ENCODE measurements around the gene WDR55.

The WDR55 gene

DNA sequence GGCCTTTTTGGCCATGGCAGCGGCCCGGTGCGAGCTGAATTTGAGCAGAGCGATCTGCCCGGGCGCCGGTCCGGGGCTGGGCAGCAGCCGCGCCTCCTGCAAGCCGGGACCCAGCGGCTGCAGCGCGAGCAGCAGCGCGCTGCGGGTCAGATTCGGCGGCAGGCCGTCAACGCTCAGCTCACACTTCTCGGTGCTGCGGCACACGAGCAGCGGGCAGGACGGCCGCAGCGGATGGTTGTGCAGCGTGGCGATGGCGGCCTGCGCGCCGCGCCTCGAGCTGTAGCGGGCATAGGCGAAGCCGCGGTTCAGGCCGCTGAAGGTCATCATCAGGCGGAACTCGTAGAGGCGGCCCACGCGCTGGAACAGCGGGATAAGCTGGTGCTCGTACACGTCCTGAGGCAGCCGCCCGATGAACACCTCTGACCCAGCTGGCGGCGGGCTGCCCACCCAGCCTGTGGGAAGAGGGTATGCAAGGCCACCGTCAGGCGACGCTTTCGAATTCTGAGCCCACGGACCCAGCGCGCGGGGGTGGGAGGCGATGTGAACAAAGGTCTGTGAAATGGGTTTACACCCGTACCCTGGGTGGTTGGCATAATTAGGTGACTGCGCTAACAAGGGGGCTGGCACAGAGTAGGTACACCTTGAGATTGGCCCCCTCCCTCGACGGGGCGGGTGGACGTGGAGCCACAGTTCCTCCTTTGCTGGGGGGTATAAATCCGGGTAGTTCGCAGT, 7.9 kb downstream of the WDR55 start:
- Histone ChIP-seq H3K36me3 (replicated peaks) (peaks cover 75% of the 10 kb centered on the region), H3K27me3 (ENCODE audit: low read depth) (no peaks in the 10 kb centered on the region), H3K4me3 (no peak overlapping the region), H3K4me1 (peaks cover 8% of the 10 kb centered on the region), H3K9me3 (no peaks in the 10 kb centered on the region)
- DNase-seq (ENCODE audit: low spot score in 2 of 2), result no peak
- in situ Hi-C loops (cut with MboI; ENCODE audit: low sequenced_read_pairs), result no loop called here

DNA sequence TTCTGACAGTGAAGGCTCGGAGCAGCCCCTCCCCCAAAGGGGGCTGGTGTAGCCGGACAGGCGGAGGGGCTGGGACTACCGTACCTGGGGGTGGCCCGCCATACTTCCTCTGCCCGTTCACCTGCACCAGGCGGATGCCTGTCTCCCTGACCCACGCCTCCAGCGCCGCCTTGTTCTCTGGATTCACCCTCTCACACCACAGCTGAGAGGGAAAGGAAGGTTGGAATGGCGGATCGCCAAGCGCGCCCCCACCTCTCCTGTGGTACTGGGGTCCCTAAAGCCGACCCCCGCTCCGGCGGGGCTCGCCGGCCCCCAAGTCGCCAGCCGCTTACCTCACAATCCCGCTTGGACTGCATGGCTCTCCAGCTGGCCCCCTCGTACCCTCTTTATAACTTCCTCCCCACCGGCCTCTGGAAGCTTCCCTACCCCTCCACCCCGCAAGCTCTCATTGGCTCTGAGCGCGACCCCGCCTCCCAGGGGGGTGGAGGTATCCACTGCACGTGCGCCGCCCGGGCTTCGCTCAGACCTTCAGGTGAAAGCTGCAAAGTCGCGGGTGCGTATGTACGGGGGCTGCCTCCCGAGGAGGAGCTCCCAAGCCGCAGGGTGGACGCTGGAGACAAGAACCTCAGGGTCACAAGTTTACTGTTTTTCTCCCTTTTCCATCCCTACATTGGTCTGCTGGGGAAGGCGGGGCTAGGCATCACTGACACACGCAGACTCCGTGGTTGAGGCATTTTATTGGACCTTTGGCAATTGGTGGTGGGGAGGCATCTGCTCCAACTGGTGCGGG, 8.7 kb downstream of the WDR55 start, which contains the start of gene DND1:
DND1 (minus strand) TSS at position 390 of the 790 bp plus-strand sequence; CDS start at position 356, 34 bp downstream.
- Histone ChIP-seq H3K27me3 (ENCODE audit: low read depth) (no peaks in the 10 kb centered on the region), H3K4me1 (peaks cover 8% of the 10 kb centered on the region), H3K9me3 (no peaks in the 10 kb centered on the region), H3K4me3 (no peak within 1 kb of the TSS), H3K36me3 (replicated peaks) (peaks cover 77% of the 10 kb centered on the region)
- no peak for DNase-seq (ENCODE audit: low spot score in 2 of 2)
- in situ Hi-C loops (cut with MboI; ENCODE audit: low sequenced_read_pairs), result no loop called here

DNA sequence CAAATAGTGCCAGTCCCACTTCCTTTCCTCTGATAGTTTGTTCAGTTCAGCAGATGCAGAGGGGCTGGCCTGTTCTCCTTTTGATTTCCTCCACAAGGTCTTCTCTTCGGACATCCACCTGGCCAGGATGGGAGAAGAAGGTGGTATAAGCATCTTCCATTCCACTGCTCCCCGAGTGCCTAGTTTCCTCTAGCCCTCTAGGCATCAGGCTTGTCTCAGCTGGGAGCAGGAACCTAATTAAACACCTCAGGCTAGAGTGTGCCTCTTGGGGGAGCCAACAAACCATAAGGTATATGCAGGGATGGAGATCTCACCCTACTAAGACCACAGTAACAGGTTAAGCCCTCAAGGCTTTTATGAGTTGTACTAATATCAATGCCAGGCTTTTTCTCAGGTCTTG, 9.5 kb downstream of the WDR55 start:
- no peak overlapping the region for H3K4me3 ChIP-seq
- in situ Hi-C loops (cut with MboI; ENCODE audit: low sequenced_read_pairs), result no loop called here
- peaks cover 8% of the 10 kb centered on the region for H3K4me1 ChIP-seq
- no peak for DNase-seq (ENCODE audit: low spot score in 2 of 2)
- peaks cover 76% of the 10 kb centered on the region for H3K36me3 ChIP-seq (replicated peaks)
- H3K27me3 ChIP-seq (ENCODE audit: low read depth), result no peaks in the 10 kb centered on the region
- H3K9me3 ChIP-seq, result no peaks in the 10 kb centered on the region

DNA sequence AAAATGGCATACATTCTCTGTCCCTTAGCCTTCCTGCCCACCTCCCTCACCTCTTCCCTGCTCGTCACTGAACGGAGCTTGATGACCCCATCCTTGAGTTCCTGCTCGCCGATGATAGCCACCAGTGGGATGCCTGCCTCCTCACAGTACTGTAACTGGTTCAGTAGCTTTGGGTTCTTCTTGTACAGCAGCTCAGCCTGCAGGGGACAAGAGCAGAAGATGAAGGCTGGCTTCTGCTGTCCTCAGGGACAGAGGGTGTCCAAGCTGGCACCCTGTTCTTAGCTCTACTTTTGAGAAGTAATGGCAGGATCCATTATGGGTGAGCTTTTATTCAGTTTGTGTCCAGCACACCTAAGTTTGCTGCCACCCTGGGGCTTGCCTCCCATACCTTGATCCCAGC, 9.9 kb downstream of the WDR55 start:
- DNase-seq (ENCODE audit: low spot score in 2 of 2), result no peak
- no peak overlapping the region for H3K4me3 ChIP-seq
- H3K27me3 ChIP-seq (ENCODE audit: low read depth), result no peaks in the 10 kb centered on the region
- H3K9me3 ChIP-seq, result no peaks in the 10 kb centered on the region
- H3K36me3 ChIP-seq (replicated peaks), result peaks cover 72% of the 10 kb centered on the region
- in situ Hi-C loops (cut with MboI; ENCODE audit: low sequenced_read_pairs), result no loop called here
- H3K4me1 ChIP-seq, result peaks cover 8% of the 10 kb centered on the region

DNA sequence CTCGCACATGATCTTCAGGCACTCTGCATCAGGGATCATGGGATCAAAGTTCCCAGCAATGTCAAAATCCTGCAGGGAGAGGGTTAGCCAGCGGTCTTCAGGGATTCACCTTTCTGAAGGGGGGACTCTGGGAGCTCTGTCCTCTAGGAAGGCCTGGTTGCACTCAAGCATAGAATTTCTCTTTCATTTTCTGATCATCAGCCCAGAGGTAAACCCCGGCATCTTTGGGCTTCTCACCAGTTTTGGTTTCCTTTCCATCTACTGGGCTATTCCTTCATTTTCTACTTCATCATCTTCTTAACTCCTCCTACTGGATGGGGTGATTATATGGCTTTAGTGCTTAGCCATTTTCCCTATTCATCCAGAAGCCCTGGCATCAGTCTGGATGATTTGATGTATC, 13.2 kb downstream of the WDR55 start:
- Histone ChIP-seq H3K27me3 (ENCODE audit: low read depth) (no peaks in the 10 kb centered on the region), H3K4me1 (no peaks in the 10 kb centered on the region), H3K36me3 (replicated peaks) (peaks cover 70% of the 10 kb centered on the region), H3K4me3 (no peak overlapping the region), H3K9me3 (no peaks in the 10 kb centered on the region)
- DNase-seq (ENCODE audit: low spot score in 2 of 2), result no peak
- in situ Hi-C loops (cut with MboI; ENCODE audit: low sequenced_read_pairs), result no loop called here

DNA sequence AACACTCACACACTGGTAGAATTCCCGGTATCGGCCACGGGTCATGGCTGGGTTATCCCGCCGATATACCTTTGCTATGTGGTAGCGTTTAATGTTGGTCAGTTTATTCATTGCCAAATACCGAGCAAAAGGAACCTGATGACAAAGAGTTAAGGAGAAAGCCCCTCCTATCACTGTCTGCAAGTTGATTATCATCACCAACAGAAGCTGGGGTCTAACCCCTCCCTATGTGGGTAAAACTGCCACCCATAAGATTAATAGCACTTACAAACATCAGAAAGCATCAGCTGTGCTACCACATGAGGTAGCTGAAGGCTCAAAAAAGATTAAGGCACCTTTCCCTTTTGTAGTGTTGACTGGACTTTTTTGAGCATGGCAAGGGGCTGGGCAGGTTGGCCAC, 14.3 kb downstream of the WDR55 start:
- H3K36me3 ChIP-seq (replicated peaks), result peaks cover 60% of the 10 kb centered on the region

DNA sequence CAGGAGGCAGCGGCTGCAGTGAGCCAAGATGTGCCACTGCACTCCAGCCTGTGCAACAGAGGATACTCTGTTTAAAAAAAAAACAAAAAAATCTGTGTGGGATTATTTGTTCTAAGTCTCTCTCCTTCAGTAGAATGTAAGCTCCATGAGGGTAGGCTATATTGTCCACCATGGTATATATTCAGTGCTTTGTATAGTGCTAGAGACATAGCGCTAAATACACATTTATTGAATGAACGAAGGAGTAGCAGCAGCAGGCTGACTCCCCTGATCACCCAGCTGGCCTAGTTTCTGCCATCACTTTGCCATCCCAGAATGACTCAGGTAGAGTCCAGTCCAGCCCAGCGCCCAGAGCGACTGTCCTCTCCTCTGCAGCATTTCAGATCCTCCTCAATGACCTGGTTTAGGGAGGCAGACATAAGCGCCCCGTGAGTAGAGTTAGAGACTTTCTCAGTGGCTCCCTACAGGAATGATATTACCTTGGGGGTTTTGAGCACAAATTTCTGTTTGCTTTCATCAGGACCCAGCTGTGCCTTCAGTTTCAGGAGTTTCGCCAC, 25.8 kb downstream of the WDR55 start:
- DNase-seq (ENCODE audit: low spot score in 2 of 2), result no peak
- no peaks in the 10 kb centered on the region for H3K9me3 ChIP-seq
- in situ Hi-C loops (cut with MboI; ENCODE audit: low sequenced_read_pairs), result no loop called here
- H3K4me1 ChIP-seq, result peaks cover 6% of the 10 kb centered on the region; the same call in 1 of the 2 replicates
- peak overlapping the region; percentile 85 for H3K4me3 ChIP-seq
- H3K36me3 ChIP-seq (replicated peaks), result peaks cover 41% of the 10 kb centered on the region
- no peaks in the 10 kb centered on the region for H3K27me3 ChIP-seq (ENCODE audit: low read depth)

More for the DNA sequence above, 14.3 kb downstream of the WDR55 start:
- H3K27me3 ChIP-seq (ENCODE audit: low read depth), result no peaks in the 10 kb centered on the region
- in situ Hi-C loops (cut with MboI; ENCODE audit: low sequenced_read_pairs), result no loop called here
- no peak for DNase-seq (ENCODE audit: low spot score in 2 of 2)
- no peak overlapping the region for H3K4me3 ChIP-seq
- H3K4me1 ChIP-seq, result no peaks in the 10 kb centered on the region
- no peaks in the 10 kb centered on the region for H3K9me3 ChIP-seq

DNA sequence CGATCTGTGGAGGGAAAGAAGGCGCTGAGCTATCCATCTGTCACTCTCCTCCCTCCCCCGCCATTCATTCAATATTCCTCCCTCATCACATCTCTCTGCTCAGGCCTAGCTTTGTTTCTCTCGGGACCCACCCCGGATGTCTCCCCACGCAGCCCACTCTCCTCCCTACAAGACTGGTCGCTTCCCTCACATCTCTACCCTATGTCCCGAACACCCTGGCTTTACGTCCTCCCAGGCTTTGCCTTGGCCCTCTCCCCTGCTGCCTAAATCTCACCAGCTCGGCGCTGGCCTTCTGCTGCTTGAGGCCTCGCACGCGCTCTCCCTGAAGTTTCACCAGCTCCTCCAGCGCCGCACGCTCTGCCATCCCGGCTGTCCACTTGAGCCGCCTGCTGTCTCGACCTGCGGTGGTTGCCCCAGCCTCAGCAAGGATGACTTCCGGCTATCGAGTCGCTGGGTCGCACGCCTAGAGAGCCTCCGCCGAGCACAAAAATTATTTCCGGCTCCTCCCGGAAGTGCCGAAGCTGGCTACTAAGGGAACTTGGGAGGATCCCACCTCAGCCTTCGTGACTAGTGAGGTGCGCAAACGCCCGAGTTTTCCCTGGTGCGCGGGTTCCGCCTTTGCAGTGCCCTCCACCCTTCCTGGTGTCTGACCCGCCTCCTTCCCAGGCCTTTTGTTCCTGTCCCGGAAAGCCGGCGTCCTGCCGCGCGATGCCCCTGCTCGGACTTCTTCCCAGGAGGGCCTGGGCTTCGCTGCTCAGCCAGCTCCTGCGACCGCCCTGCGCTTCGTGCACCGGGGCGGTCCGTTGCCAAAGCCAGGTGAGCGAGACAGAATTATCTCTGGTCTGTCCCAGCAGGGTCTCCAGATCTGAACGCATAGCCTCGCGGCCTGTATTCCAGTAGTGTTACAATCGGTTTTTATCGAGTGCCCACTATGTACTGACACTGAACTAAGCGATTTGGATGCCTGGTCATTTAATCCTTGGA, 26.5 kb downstream of the WDR55 start, which contains the start of the genes HARS1 and HARS2:
HARS1 (minus strand) TSS at position 430 of the 984 bp plus-strand sequence; CDS start at position 364, 66 bp downstream.
HARS2 (plus strand) TSS at position 515 of the 984 bp plus-strand sequence; CDS start at position 709, 194 bp downstream.
- H3K4me1 ChIP-seq, result peaks cover 6% of the 10 kb centered on the region; the same call in 1 of the 2 replicates
- H3K36me3 ChIP-seq (replicated peaks), result peaks cover 45% of the 10 kb centered on the region
- DNase-seq (ENCODE audit: low spot score in 2 of 2), result peak; percentile 93 to 94
- no peaks in the 10 kb centered on the region for H3K27me3 ChIP-seq (ENCODE audit: low read depth)
- in situ Hi-C loops (cut with MboI; ENCODE audit: low sequenced_read_pairs), result no loop called here
- peak within 1 kb of the TSS; percentile 85 for H3K4me3 ChIP-seq
- H3K9me3 ChIP-seq, result no peaks in the 10 kb centered on the region

DNA sequence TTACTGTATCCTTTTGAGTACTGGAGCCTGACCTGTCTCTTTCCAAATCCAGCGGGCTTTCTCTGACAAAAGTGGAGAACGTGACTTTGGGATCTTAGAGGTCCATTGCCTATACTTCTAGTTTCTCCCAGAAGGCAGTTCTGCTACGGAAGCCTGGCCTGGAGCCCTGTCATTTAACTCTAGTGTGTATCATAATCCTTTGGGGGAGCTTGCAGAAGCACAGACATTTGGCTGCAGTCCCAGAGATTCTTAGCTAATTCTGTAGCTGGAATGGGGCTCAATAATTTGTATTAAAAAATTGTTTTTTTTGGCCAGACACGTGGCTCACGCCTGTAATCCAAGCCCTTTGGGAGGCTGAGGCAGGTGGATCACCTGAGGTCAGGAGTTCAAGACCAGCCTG, 29.6 kb downstream of the WDR55 start:
- in situ Hi-C loops (cut with MboI; ENCODE audit: low sequenced_read_pairs), result no loop called here

DNA sequence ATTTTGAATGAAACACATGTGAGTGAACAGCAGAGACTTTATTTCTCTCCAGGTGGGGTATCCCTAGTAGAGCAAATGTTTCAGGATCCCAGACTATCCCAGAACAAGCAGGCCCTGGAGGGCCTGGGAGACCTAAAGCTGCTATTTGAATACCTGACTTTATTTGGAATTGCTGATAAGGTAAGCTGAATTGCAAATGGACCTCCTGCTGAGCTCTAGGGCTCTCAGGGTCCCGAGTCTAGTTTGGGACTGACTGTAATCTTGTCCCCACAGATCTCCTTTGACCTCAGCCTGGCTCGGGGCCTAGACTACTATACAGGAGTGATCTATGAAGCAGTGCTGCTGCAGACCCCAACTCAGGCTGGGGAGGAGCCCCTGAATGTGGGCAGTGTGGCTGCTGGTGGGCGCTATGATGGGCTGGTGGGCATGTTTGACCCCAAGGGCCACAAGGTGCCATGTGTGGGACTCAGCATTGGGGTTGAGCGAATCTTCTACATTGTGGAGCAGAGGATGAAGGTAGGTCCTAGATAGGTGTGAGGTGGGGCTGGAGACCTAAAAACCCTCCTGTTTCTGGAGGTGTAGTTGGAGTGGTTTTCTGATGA, 32.3 kb downstream of the WDR55 start:
- no peaks in the 10 kb centered on the region for H3K27me3 ChIP-seq (ENCODE audit: low read depth)
- DNase-seq (ENCODE audit: low spot score in 2 of 2), result no peak
- peaks cover 60% of the 10 kb centered on the region for H3K36me3 ChIP-seq (replicated peaks)
- peaks cover 9% of the 10 kb centered on the region; the same call in 1 of the 2 replicates for H3K4me1 ChIP-seq
- no peak overlapping the region for H3K4me3 ChIP-seq
- no peaks in the 10 kb centered on the region for H3K9me3 ChIP-seq
- in situ Hi-C loops (cut with MboI; ENCODE audit: low sequenced_read_pairs), result no loop called here

More for the DNA sequence above, 29.6 kb downstream of the WDR55 start:
- Histone ChIP-seq H3K4me3 (no peak overlapping the region), H3K36me3 (replicated peaks) (peaks cover 58% of the 10 kb centered on the region), H3K27me3 (ENCODE audit: low read depth) (no peaks in the 10 kb centered on the region), H3K4me1 (peaks cover 6% of the 10 kb centered on the region; the same call in 1 of the 2 replicates), H3K9me3 (no peaks in the 10 kb centered on the region)
- no peak for DNase-seq (ENCODE audit: low spot score in 2 of 2)

DNA sequence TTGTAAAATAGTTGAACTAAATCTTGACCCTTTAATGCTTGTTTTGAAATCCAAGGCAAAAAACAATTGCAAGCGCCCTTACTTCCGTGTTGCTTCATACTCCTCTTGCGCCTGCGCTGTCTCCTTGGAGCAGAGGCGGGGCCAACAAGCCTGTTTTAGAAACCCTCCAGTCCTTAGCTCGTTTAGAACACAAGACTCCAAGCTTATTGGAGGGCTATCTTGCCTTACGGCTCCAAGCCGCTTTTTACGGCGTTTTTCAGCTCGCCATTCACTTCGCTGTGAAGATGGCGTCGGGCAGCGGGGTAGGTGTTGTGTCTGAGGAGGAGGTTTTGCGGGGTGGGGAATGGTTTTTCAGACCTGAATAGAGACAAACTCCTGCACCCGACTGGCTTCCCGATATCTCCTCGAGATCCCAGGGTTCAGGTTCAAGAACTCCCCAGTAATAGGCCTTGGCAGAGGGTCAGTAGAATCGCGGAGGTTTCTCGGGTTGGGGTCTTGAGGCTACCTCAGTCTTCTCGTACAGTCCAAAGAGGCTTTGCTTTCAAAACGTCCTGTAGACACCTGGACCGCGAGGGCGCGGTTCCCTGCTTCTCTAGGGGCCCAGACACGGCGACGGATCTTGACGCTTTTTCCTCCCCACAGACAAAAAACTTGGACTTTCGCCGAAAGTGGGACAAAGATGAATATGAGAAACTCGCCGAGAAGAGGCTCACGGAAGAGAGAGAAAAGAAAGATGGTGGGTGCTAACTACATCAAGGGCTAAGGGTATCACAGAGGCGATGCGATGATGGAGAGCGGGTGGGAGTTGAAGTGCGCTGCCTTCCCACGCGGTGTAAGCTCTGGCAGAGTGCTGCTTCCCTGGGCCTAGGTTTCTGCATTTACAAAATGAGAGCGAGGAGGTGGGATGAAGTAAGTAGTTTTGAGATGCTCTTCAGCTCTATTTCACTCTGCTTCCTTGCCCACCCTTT, 35.8 kb downstream of the WDR55 start, which contains the start of gene ZMAT2:
ZMAT2 (plus strand) TSS at position 271 of the 968 bp plus-strand sequence; CDS start at position 285, 14 bp downstream.
- Histone ChIP-seq H3K27me3 (ENCODE audit: low read depth) (no peaks in the 10 kb centered on the region), H3K4me3 (peak within 1 kb of the TSS; percentile 68), H3K9me3 (no peaks in the 10 kb centered on the region), H3K36me3 (replicated peaks) (peaks cover 75% of the 10 kb centered on the region), H3K4me1 (peaks cover 4% of the 10 kb centered on the region; the same call in 1 of the 2 replicates)
- DNase-seq (ENCODE audit: low spot score in 2 of 2), result peak; percentile 93 to 99
- in situ Hi-C loops (cut with MboI; ENCODE audit: low sequenced_read_pairs), result no loop called here
